ENCODE results near the gene TTC14. TPM values are rescaled to one million over a fixed set of nuclear protein-coding genes. Genes with fewer than 3 reads are reported as not detected.

Gene TTC14
- total RNA-seq, 1 experiment from 2014 or later = 31.5 TPM

DNA sequence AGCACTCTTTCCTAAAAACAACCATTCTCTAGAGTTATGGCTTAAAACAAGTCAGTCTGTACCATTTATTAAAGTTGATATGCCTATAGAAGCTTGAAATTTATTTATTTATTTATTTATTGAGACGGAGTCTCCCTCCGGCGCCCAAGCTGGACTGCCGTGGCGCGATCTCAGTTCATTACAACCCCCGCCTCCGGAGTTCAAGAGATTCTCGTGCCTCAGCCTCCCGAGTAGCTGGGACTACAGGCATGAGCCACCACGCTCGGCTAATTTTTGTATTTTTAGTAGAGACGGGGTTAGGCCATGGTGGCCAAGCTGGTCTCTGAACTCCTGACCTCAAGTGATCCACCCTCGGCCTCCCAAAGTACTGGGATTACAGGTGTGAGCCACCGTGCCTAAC is 1.5 kb upstream of the TTC14 start:
- RAD21 ChIA-PET (ENCODE audit: low non-redundant PET in 1 of 2, low total read pairs in 2 of 2, uncharacterized antibody in 2 of 2, unreplicated experiment in 2 of 2) = no interaction called here
- no peak overlapping the region for H3K27ac ChIP-seq (ENCODE audit: low read depth, low read length)
- H3K4me1 ChIP-seq (ENCODE audit: control insufficient read depth in 1 of 2, insufficient read depth in 2 of 2, low read length in 2 of 2) = peaks cover 8 to 12% of the 10 kb centered on the region in 2 experiments; a peak in 3 of 4 replicates

More for the DNA sequence above, 1.5 kb upstream of the TTC14 start:
- Histone ChIP-seq H3K27me3 (ENCODE audit: insufficient read depth, low read length) (no peaks in the 10 kb centered on the region), H3K9ac (ENCODE audit: low read length) (peak overlapping the region; percentile 79; the same call in 1 of the 2 replicates), H2AFZ (ENCODE audit: low read depth, low read length, poor library complexity, severe bottlenecking) (no peak overlapping the region), H3K79me2 (ENCODE audit: insufficient read depth, low read length) (peaks cover 36% of the 10 kb centered on the region), H3K9me3 (ENCODE audit: control insufficient read depth in 1 of 2, insufficient read depth in 1 of 2, low read depth in 1 of 2, low read length in 2 of 2) (no peaks in the 10 kb centered on the region), H3K36me3 (ENCODE audit: control insufficient read depth in 1 of 2, insufficient read depth in 2 of 2, low read length in 2 of 2) (peaks cover 7% of the 10 kb centered on the region in 2 experiments), H4K20me1 (ENCODE audit: insufficient read depth) (no peaks in the 10 kb centered on the region), H3K4me3 (replicated peaks in 1 of 2; ENCODE audit: low read depth in 1 of 2, low read length in 2 of 2) (peak overlapping the region; percentile 89 to 95), H3K4me2 (ENCODE audit: low read length) (peak overlapping the region; percentile 72), H3K9me2 (ENCODE audit: insufficient read depth) (no peaks in the 10 kb centered on the region)
- DNase-seq (ENCODE audit: low read depth, low spot score) (no peak), ATAC-seq (no peak)
- no TSS peak for BruUV-seq (replicated peaks)
- intact Hi-C loops (cut with micrococcal nuclease) = loop anchor here (5.0 to 10.0 kb wide), 2 partner anchors 314 to 788 kb away; partner anchors contain the start of gene FXR1
- TF ChIP-seq EZH2 (IDR thresholded peaks at IDR 0.05) (no peak), ELF1 (IDR thresholded peaks at IDR 0.05; ENCODE audit: borderline replicate concordance, low read depth) (no peak), ZBTB33 (IDR thresholded peaks at IDR 0.05; ENCODE audit: extremely low read depth, insufficient replicate concordance, low read length) (no peak), POLR2A (IDR thresholded peaks at IDR 0.05; ENCODE audit: borderline replicate concordance, extremely low read depth, insufficient read depth, insufficient read length) (no peak), RAD21 (IDR thresholded peaks at IDR 0.05; ENCODE audit: low read depth) (no peak), ZFX (IDR thresholded peaks at IDR 0.05) (no peak), ZNF274 (IDR thresholded peaks at IDR 0.05; ENCODE audit: low read depth, low read length) (no peak), TCF7L2 (IDR thresholded peaks at IDR 0.05; ENCODE audit: borderline replicate concordance, extremely low read depth, insufficient read depth, insufficient read length) (no peak), FOSL1 (IDR thresholded peaks at IDR 0.05; ENCODE audit: low read depth) (no peak), ATF3 (IDR thresholded peaks at IDR 0.05) (no peak), POLR2AphosphoS5 (IDR thresholded peaks at IDR 0.05; ENCODE audit: low read depth, low read length) (no peak), EGR1 (IDR thresholded peaks at IDR 0.05; ENCODE audit: low read depth) (no peak)
- TF ChIP-seq, protein P1, sequence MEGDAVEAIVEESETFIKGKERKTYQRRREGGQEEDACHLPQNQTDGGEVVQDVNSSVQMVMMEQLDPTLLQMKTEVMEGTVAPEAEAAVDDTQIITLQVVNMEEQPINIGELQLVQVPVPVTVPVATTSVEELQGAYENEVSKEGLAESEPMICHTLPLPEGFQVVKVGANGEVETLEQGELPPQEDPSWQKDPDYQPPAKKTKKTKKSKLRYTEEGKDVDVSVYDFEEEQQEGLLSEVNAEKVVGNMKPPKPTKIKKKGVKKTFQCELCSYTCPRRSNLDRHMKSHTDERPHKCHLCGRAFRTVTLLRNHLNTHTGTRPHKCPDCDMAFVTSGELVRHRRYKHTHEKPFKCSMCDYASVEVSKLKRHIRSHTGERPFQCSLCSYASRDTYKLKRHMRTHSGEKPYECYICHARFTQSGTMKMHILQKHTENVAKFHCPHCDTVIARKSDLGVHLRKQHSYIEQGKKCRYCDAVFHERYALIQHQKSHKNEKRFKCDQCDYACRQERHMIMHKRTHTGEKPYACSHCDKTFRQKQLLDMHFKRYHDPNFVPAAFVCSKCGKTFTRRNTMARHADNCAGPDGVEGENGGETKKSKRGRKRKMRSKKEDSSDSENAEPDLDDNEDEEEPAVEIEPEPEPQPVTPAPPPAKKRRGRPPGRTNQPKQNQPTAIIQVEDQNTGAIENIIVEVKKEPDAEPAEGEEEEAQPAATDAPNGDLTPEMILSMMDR (IDR thresholded peaks at IDR 0.05 in 2 of 3, conservative IDR thresholded peaks at IDR 0.05 in 1 of 3; ENCODE audit: borderline replicate concordance in 1 of 3, insufficient read depth in 1 of 3, low read depth in 2 of 3, low read length in 2 of 3) = no peak
- TF ChIP-seq, protein P2, sequence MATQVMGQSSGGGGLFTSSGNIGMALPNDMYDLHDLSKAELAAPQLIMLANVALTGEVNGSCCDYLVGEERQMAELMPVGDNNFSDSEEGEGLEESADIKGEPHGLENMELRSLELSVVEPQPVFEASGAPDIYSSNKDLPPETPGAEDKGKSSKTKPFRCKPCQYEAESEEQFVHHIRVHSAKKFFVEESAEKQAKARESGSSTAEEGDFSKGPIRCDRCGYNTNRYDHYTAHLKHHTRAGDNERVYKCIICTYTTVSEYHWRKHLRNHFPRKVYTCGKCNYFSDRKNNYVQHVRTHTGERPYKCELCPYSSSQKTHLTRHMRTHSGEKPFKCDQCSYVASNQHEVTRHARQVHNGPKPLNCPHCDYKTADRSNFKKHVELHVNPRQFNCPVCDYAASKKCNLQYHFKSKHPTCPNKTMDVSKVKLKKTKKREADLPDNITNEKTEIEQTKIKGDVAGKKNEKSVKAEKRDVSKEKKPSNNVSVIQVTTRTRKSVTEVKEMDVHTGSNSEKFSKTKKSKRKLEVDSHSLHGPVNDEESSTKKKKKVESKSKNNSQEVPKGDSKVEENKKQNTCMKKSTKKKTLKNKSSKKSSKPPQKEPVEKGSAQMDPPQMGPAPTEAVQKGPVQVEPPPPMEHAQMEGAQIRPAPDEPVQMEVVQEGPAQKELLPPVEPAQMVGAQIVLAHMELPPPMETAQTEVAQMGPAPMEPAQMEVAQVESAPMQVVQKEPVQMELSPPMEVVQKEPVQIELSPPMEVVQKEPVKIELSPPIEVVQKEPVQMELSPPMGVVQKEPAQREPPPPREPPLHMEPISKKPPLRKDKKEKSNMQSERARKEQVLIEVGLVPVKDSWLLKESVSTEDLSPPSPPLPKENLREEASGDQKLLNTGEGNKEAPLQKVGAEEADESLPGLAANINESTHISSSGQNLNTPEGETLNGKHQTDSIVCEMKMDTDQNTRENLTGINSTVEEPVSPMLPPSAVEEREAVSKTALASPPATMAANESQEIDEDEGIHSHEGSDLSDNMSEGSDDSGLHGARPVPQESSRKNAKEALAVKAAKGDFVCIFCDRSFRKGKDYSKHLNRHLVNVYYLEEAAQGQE (IDR thresholded peaks at IDR 0.05; ENCODE audit: low read depth) = no peak
- TF ChIP-seq, protein P3, sequence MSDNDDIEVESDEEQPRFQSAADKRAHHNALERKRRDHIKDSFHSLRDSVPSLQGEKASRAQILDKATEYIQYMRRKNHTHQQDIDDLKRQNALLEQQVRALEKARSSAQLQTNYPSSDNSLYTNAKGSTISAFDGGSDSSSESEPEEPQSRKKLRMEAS (IDR thresholded peaks at IDR 0.05) = no peak
- CTCF ChIA-PET = interaction anchor here (0.7 kb wide), 1 partner anchor 672 kb away, joined by 3 read pairs; no protein-coding TSS in a partner anchor
- POLR2A ChIA-PET = no interaction called here
